ENCODE results near the gene BASP1. TPM values are rescaled to one million over a fixed set of nuclear protein-coding genes. Genes with fewer than 3 reads are reported as not detected.
"Not testable (repeated sequence)": the region's sequence is repeated elsewhere in the genome, so short reads cannot be mapped to it uniquely, and the experiment has no call there.

Gene BASP1
- total RNA-seq, 6 experiments from 2014 or later, result 101 to 158 (median 151) TPM

GRCh38 chr5:17256839-17257238 is 39.4 kb downstream of the BASP1 start:
- Mint-ChIP-seq H3K4me3 (no peak overlapping the region), H3K27ac (peak overlapping the region; percentile 50; the same call in 1 of the 2 replicates), H3K27me3 (ENCODE audit: insufficient read depth) (no peaks in the 10 kb centered on the region), H3K9me3 (peaks cover 3% of the 10 kb centered on the region), H3K36me3 (ENCODE audit: low read depth) (peaks cover 47% of the 10 kb centered on the region), H3K4me1 (ENCODE audit: low read depth) (peaks cover 87% of the 10 kb centered on the region)
- no peak for DNase-seq
- TF ChIP-seq CTCF (IDR thresholded peaks at IDR 0.05), result no peak

GRCh38 chr5:17257705-17258273 is 40.4 kb downstream of the BASP1 start:
- peak overlapping the region; percentile 74 for H3K27ac Mint-ChIP-seq
- DNase-seq, result no peak
- peaks cover 84% of the 10 kb centered on the region for H3K4me1 Mint-ChIP-seq (ENCODE audit: low read depth)
- TF ChIP-seq CTCF (IDR thresholded peaks at IDR 0.05), result 0 out of 2 replicates have a peak, but pooled peaks have one; percentile 12
- peaks cover 55% of the 10 kb centered on the region for H3K36me3 Mint-ChIP-seq (ENCODE audit: low read depth)
- peaks cover 3% of the 10 kb centered on the region for H3K9me3 Mint-ChIP-seq
- 0 out of 2 replicates have a peak overlapping the region, but pooled peaks have one; percentile 50 for H3K4me3 Mint-ChIP-seq
- H3K27me3 Mint-ChIP-seq (ENCODE audit: insufficient read depth), result peaks cover 2% of the 10 kb centered on the region; the same call in 1 of the 2 replicates

GRCh38 chr5:17258431-17258830 is 41.0 kb downstream of the BASP1 start:
- H3K27me3 Mint-ChIP-seq (ENCODE audit: insufficient read depth), result peaks cover 2% of the 10 kb centered on the region; the same call in 1 of the 2 replicates
- DNase-seq, result peak; percentile 15
- no peak for TF ChIP-seq CTCF (IDR thresholded peaks at IDR 0.05)
- H3K36me3 Mint-ChIP-seq (ENCODE audit: low read depth), result peaks cover 60% of the 10 kb centered on the region
- H3K27ac Mint-ChIP-seq, result peak overlapping the region; percentile 55
- peaks cover 83% of the 10 kb centered on the region for H3K4me1 Mint-ChIP-seq (ENCODE audit: low read depth)
- peaks cover 3% of the 10 kb centered on the region for H3K9me3 Mint-ChIP-seq
- peak overlapping the region; percentile 50 for H3K4me3 Mint-ChIP-seq

GRCh38 chr5:17259012-17259411 is 41.6 kb downstream of the BASP1 start:
- not testable (repeated sequence) for H3K27me3 Mint-ChIP-seq (ENCODE audit: insufficient read depth); H3K9me3 Mint-ChIP-seq; H3K27ac Mint-ChIP-seq; DNase-seq
- Mint-ChIP-seq H3K4me1 (ENCODE audit: low read depth) (peaks cover 85% of the 10 kb centered on the region), H3K36me3 (ENCODE audit: low read depth) (peaks cover 63% of the 10 kb centered on the region), H3K4me3 (peak overlapping the region; percentile 50; the same call in 1 of the 2 replicates)

- no peak for DNase-seq
- Mint-ChIP-seq H3K9me3 (peaks cover 3% of the 10 kb centered on the region), H3K27me3 (ENCODE audit: insufficient read depth) (peaks cover 2% of the 10 kb centered on the region; the same call in 1 of the 2 replicates), H3K4me1 (ENCODE audit: low read depth) (peaks cover 85% of the 10 kb centered on the region), H3K4me3 (no peak overlapping the region), H3K36me3 (ENCODE audit: low read depth) (peaks cover 59% of the 10 kb centered on the region), H3K27ac (no peak overlapping the region)
- TF ChIP-seq CTCF (IDR thresholded peaks at IDR 0.05), result no peak
Observed at GRCh38 chr5:17259630-17260257, 42.3 kb downstream of the BASP1 start.

- no peak for TF ChIP-seq CTCF (IDR thresholded peaks at IDR 0.05)
- peaks cover 2% of the 10 kb centered on the region; the same call in 1 of the 2 replicates for H3K27me3 Mint-ChIP-seq (ENCODE audit: insufficient read depth)
- peaks cover 59% of the 10 kb centered on the region for H3K36me3 Mint-ChIP-seq (ENCODE audit: low read depth)
- no peak for DNase-seq
- H3K4me3 Mint-ChIP-seq, result no peak overlapping the region
- peaks cover 80% of the 10 kb centered on the region for H3K4me1 Mint-ChIP-seq (ENCODE audit: low read depth)
- no peak overlapping the region for H3K27ac Mint-ChIP-seq
- H3K9me3 Mint-ChIP-seq, result peaks cover 3% of the 10 kb centered on the region
Observed at GRCh38 chr5:17260549-17260948, 43.1 kb downstream of the BASP1 start.
